Neural progenitor cell (in vitro differentiated cells): ENCODE results near the gene RERE. TPM values are rescaled to one million over a fixed set of nuclear protein-coding genes. Genes with fewer than 3 reads are reported as not detected.

Experiments used
- DNase-seq: peaks from one replicate; pipeline ENCODE4 v3.0.0-alpha.2; 2016; ENCODE audit warnings: low spot score
- H2AFZ ChIP-seq: fragments of 200-600 bp; sonication (generic); replicated peaks from 2 replicates; pipeline ENCODE4 v1.6.1; 2016; ENCODE audit warnings: antibody characterized with exemption
- H3F3A ChIP-seq: fragments of 200-600 bp; sonication (generic); 2 replicates; pipeline ENCODE4 v1.6.1; 2016; ENCODE audit warnings: antibody characterized with exemption, low read depth
- H3K27ac ChIP-seq: fragments of 200-600 bp; sonication (generic); 2 replicates; pipeline ENCODE4 v1.5.1; 2016; ENCODE audit warnings: mild to moderate bottlenecking
- H3K27me3 ChIP-seq: fragments of 200-600 bp; sonication (generic); 2 replicates; pipeline ENCODE4 v1.6.1; 2016; ENCODE audit warnings: mild to moderate bottlenecking, moderate library complexity
- H3K36me3 ChIP-seq: fragments of 200-600 bp; sonication (generic); 2 replicates; pipeline ENCODE4 v1.5.1; 2016
- H3K4me1 ChIP-seq: fragments of 200-600 bp; sonication (generic); 2 replicates; pipeline ENCODE4 v1.6.1; 2016; ENCODE audit warnings: mixed run types
- H3K4me2 ChIP-seq: fragments of 200-600 bp; sonication (generic); 2 replicates; pipeline ENCODE4 v1.6.1; 2016
- H3K4me3 ChIP-seq: fragments of 200-600 bp; sonication (generic); 2 replicates; pipeline ENCODE4 v1.5.1; 2016
- H3K79me2 ChIP-seq: fragments of 200-600 bp; sonication (generic); 2 replicates; pipeline ENCODE4 v1.6.1; 2016; ENCODE audit warnings: low read depth
- H3K9ac ChIP-seq: fragments of 200-600 bp; sonication (generic); 2 replicates; pipeline ENCODE4 v1.6.1; 2016
- H3K9me3 ChIP-seq: fragments of 200-600 bp; sonication (generic); 2 replicates; pipeline ENCODE4 v1.5.1; 2016; ENCODE audit warnings: low read depth
- H4K20me1 ChIP-seq: fragments of 200-600 bp; sonication (generic); 2 replicates; pipeline ENCODE4 v1.6.1; 2016; ENCODE audit warnings: low read depth
- H3K27ac Mint-ChIP-seq: 3 replicates; pipeline ENCODE4 v1.8.0; 2021; ENCODE audit warnings: mixed read lengths
- H3K27me3 Mint-ChIP-seq: 2 replicates; pipeline ENCODE4 v1.8.0; 2022; ENCODE audit warnings: low read depth, mild to moderate bottlenecking, inconsistent platforms, moderate library complexity, mixed read lengths; ENCODE audit not compliant: insufficient read depth
- H3K36me3 Mint-ChIP-seq: 3 replicates; pipeline ENCODE4 v1.8.0; 2021; ENCODE audit warnings: mixed read lengths
- H3K4me1 Mint-ChIP-seq: 3 replicates; pipeline ENCODE4 v1.8.0; 2021; ENCODE audit warnings: mixed read lengths
- H3K4me3 Mint-ChIP-seq: 3 replicates; pipeline ENCODE4 v1.8.0; 2021; ENCODE audit warnings: mild to moderate bottlenecking, moderate library complexity, mixed read lengths
- H3K9me3 Mint-ChIP-seq: 3 replicates; pipeline ENCODE4 v1.8.0; 2020; ENCODE audit warnings: mixed read lengths
- CTCF ChIP-seq: fragments of 200-600 bp; sonication (generic); IDR thresholded peaks from 2 replicates; pipeline ENCODE4 v1.5.1; 2017; ENCODE audit warnings: antibody characterized with exemption, mild to moderate bottlenecking
- EZH2 ChIP-seq: fragments of 200-600 bp; sonication (generic); IDR thresholded peaks from 2 replicates; pipeline ENCODE4 v1.6.1; 2017; ENCODE audit warnings: antibody characterized with exemption, mild to moderate bottlenecking, moderate library complexity
- EZH2phosphoT487 ChIP-seq: fragments of 200-600 bp; sonication (generic); IDR thresholded peaks from 2 replicates; pipeline ENCODE4 v1.6.1; 2017; ENCODE audit warnings: antibody characterized with exemption
- total RNA-seq: library from RNA; depleted of rRNA; stranded (reverse); fragments of >200 nt; gene quantifications from 2 replicates; pipeline ENCODE4 v1.2.3, GENCODE V29; 2015; ENCODE audit warnings: low replicate concordance

Gene RERE
- total RNA-seq, 1 donor from 2014 or later = 29.8 TPM

- H3K9me3 ChIP-seq = no peaks in the 10 kb centered on the region
- Mint-ChIP-seq H3K4me1 (peaks cover 26% of the 10 kb centered on the region), H3K27ac (no peak overlapping the region), H3K36me3 (peaks cover 20% of the 10 kb centered on the region), H3K9me3 (no peaks in the 10 kb centered on the region), H3K4me3 (no peak overlapping the region), H3K27me3 (peaks cover 16% of the 10 kb centered on the region)
- H3K4me1 ChIP-seq = no peaks in the 10 kb centered on the region
- H3K27me3 ChIP-seq = no peaks in the 10 kb centered on the region
- no peaks in the 10 kb centered on the region for H3K36me3 ChIP-seq
- H3K27ac ChIP-seq = no peak overlapping the region
- peaks cover 18% of the 10 kb centered on the region for H4K20me1 ChIP-seq
- no peak overlapping the region for H3K9ac ChIP-seq
- DNase-seq = no peak
- H3K79me2 ChIP-seq = no peaks in the 10 kb centered on the region
- H3K4me2 ChIP-seq = no peak overlapping the region
- H3K4me3 ChIP-seq = no peak overlapping the region
- no peak overlapping the region for H2AFZ ChIP-seq
- TF ChIP-seq EZH2phosphoT487 = no peak
- no peak for TF ChIP-seq CTCF
- TF ChIP-seq EZH2 = no peak
- peaks cover 25% of the 10 kb centered on the region for H3F3A ChIP-seq
Measured at GRCh38 chr1:8349473-8349865, 468.0 kb downstream of the RERE start.

GRCh38 chr1:8348777-8349472 lies 468.5 kb downstream of the RERE start:
- no peak overlapping the region for H3K4me3 ChIP-seq
- H3K36me3 ChIP-seq = no peaks in the 10 kb centered on the region
- no peak overlapping the region for H2AFZ ChIP-seq
- TF ChIP-seq CTCF (peak; percentile 92), EZH2 (no peak), EZH2phosphoT487 (no peak)
- H3K9ac ChIP-seq = no peak overlapping the region
- no peaks in the 10 kb centered on the region for H3K79me2 ChIP-seq
- DNase-seq = peak; percentile 84
- no peak overlapping the region for H3K27ac ChIP-seq
- Mint-ChIP-seq H3K9me3 (no peaks in the 10 kb centered on the region), H3K4me3 (peak overlapping the region; percentile 61), H3K27ac (peak overlapping the region; percentile 96), H3K27me3 (peaks cover 16% of the 10 kb centered on the region), H3K36me3 (peaks cover 19% of the 10 kb centered on the region), H3K4me1 (peaks cover 27% of the 10 kb centered on the region)
- H3K4me1 ChIP-seq = no peaks in the 10 kb centered on the region
- no peaks in the 10 kb centered on the region for H3K9me3 ChIP-seq
- no peaks in the 10 kb centered on the region for H3K27me3 ChIP-seq
- peaks cover 21% of the 10 kb centered on the region for H3F3A ChIP-seq
- no peak overlapping the region for H3K4me2 ChIP-seq
- peaks cover 18% of the 10 kb centered on the region for H4K20me1 ChIP-seq

GRCh38 chr1:8348047-8348776 lies 469.2 kb downstream of the RERE start:
- no peaks in the 10 kb centered on the region for H3K27me3 ChIP-seq
- no peak overlapping the region for H3K27ac ChIP-seq
- H3K36me3 Mint-ChIP-seq = peaks cover 16% of the 10 kb centered on the region
- no peaks in the 10 kb centered on the region for H3K36me3 ChIP-seq
- H3K4me1 Mint-ChIP-seq = peaks cover 33% of the 10 kb centered on the region
- peaks cover 16% of the 10 kb centered on the region for H3K27me3 Mint-ChIP-seq
- H3K4me2 ChIP-seq = no peak overlapping the region
- DNase-seq = no peak
- TF ChIP-seq EZH2phosphoT487 = no peak
- TF ChIP-seq EZH2 = no peak
- no peak for TF ChIP-seq CTCF
- H3K4me1 ChIP-seq = no peaks in the 10 kb centered on the region
- H3K4me3 Mint-ChIP-seq = peak overlapping the region; percentile 5
- no peaks in the 10 kb centered on the region for H3K79me2 ChIP-seq
- H3F3A ChIP-seq = peaks cover 14% of the 10 kb centered on the region
- no peaks in the 10 kb centered on the region for H3K9me3 ChIP-seq
- no peak overlapping the region for H3K9ac ChIP-seq
- peak overlapping the region; percentile 96 for H3K27ac Mint-ChIP-seq
- H3K9me3 Mint-ChIP-seq = no peaks in the 10 kb centered on the region
- peaks cover 12% of the 10 kb centered on the region for H4K20me1 ChIP-seq
- no peak overlapping the region for H3K4me3 ChIP-seq
- no peak overlapping the region for H2AFZ ChIP-seq
